Activated CD8-positive, alpha-beta memory T cell treated with anti-CD3 and anti-CD28 coated beads for 1 hour (primary cell): Measurements from ENCODE around the gene ABCC1.

Experiments used
- DNase-seq, 2 donors: peaks; one replicate each; pipeline ENCODE4 v3.0.0-alpha.2; 2020; ENCODE audit warnings: low read depth in 1 of 2; ENCODE audit errors: extremely low read depth in 1 of 2

ABCC1 gene

DNA sequence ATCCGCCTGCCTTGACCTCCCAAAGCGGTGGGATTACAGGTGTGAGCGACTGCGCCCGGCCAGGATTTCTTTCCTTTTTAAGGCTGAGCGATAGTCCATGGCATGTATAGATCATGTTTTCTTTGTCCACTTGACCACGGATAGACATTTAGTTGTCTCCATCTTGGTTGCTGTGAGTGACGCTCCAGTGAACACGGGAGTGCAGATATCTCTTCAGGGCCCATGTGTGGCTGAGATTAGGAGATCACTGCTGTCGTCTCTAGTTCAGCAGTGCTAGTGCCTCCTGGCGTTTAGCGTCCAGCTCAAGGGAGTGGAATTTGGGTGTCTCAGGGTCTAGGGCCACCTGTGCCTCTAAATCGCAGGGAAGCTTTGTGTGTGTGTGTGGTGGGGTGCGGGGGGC is 41.5 kb downstream of the ABCC1 start:
- no peak for DNase-seq

DNA sequence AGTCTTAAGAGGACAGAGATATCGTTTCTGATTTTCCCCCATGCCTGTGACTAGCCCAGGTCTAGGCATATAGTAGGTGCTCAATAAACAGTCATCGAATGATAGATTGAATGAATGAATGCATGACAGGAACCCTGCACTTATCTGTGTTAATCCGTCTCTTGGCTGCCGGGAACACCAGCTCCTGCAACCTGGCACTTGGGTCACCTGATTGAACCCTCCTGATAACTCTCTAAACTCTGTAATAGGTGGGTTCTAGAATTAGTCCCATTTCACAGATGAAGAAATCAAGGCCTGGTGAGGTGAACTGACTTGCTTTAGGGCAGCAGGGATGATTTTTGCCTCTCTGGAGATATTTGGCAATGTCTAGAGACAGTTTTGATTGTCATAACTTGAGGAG is 43.7 kb downstream of the ABCC1 start:
- DNase-seq: no peak

GRCh38 chr16:15993541-15993940 is 44.1 kb downstream of the ABCC1 start:
- DNase-seq: no peak

DNA sequence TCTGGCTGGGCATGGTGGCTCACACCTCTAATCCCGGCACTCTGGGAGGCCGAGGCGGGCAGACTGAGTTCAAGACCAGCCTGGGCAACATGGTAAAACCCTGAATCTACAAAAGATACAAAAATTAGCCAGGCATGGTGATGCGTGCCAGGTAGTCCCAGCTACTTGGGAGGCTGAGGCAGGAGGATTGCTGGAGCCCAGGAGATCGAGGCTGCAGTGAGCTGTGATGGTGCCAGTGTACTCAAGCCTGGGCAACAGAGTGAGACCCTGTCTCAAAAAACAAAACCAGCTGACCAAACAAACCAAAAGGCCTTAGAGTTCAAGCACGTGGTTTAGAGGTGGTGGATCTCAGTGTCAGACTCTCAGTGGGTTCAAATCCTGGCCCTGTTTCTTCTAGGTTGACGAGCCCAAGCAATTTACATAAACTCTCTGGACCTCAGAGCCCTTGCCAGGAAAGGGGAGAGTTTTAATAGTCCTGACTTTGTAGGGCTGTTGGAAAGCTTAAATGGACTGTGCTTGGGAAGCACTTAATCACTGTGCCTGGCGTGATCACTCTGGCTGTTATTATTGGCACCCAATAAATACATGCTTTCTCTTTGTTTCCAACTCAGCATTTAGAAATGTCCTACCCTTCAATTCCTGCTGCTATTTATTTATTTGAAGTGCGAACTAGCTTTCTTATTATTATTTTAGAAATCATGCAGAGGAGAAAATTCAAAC is 44.7 kb downstream of the ABCC1 start:
- DNase-seq: no peak

- no peak for DNase-seq
These were observed 47.2 kb downstream of the ABCC1 start for GRCh38 chr16:15996432-15997109.

DNA sequence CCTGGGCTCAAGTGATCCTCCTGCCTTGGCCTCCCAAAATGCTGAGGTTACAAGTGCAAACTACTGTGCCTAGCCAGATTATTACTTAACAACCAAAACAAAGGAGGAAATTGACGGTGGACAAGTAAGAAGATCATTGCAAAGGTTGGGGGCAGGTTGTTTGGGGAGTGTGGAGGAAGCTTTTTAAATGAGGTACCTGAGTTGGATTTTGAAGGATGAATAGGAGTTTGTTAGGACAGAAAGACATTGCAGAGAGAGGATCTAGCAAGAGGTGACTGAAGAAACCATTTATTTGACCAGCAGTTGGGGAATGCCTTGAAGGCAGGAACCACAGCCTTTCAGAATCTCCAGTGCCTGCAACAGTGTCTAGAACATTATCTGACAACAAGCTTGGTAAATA is 51.3 kb downstream of the ABCC1 start:
- DNase-seq: no peak

- DNase-seq: no peak
These were observed 52.3 kb downstream of the ABCC1 start for GRCh38 chr16:16001596-16002255.

DNA sequence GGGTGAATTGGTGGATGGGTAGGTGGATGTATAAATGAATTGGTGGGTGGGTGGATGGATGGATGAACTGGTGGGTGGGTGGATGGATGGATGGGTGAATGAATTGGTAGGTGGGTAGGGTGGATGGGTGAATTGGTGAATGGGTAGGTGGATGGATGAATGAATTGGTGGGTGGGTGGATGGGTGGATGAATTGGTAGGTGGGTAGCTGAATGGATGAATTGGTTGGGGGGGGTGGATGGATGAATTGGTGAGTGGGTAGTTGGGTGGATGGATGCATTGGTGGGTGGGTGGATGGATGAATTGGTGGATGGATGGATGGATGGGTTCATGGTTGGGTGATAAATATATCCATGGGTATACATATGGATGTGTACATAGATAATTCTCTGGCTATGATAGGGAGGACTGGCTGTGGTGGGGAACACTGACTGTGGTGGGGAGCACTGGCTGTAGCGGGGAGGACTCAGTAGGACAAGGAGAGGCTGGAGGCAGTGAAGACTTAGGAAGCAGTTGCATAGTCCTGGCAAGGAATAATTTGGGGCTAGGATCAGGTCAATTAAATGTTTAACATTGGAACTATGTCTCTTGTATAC is 54.4 kb downstream of the ABCC1 start:
- DNase-seq: no peak

DNA sequence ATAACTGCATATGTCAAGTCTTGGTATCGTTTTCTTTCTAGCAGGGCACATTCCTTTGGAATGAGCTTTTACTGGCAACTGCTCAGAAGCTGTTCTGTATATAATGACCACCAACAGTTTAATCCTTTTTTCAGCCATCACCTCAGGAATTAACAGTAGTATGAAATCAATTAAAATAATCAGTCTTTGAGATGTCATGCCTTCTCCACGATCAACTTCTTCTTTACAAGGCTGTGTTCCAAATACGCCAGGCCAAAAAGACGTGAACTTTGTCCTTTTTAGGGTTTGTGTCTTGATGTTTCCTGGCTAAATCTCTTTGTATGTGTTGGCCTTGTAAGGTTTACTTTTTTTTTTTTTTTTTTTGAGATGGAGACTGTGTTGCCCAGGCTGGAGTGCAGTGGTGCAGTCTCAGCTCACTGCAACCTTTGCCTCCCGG is 54.9 kb downstream of the ABCC1 start:
- DNase-seq: no peak

DNA sequence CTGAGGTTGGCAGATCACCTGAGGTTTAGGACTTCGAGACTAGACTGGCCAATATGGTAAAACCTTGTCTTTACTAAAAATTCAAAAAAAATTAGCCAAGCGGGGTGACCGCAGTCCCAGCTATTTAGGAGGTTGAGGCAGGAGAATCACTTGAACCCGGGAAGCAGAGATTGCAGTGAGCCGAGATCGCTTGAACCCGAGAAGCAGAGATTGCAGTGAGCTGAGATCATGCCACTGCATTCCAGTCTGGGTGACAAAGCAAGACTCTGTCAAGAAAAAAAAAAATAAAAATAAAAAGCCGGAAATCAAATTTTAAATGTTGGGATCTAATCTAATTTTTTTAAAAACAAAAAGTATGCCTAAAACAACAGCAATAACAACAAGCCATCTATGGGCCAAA is 56.3 kb downstream of the ABCC1 start:
- DNase-seq: no peak

- no peak for DNase-seq
These were observed 57.2 kb downstream of the ABCC1 start for GRCh38 chr16:16006650-16007049.

- DNase-seq: no peak
These were observed 58.3 kb downstream of the ABCC1 start for GRCh38 chr16:16007743-16008111.

- no peak for DNase-seq
These were observed 59.2 kb downstream of the ABCC1 start for GRCh38 chr16:16008666-16009065.

DNA sequence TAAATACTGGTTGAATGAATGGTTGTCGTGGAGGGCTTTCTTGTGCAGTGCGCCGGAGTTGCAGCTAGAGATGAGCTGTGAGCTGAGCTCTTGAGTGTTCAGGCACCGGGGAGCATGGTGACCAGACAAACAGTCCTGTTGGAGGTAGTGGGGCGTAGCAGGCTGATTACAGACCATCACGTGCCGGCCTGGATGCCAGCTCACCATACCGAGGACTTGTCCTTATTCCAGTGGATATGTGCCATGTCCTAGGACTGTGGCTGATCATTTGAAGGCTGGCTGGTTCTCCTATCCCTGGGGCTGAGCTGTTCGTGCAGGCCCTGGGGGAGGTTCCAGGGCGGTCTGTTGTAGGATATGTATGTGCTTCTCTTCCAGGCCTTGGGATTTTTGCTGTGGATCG is 60.0 kb downstream of the ABCC1 start:
- no peak for DNase-seq

DNA sequence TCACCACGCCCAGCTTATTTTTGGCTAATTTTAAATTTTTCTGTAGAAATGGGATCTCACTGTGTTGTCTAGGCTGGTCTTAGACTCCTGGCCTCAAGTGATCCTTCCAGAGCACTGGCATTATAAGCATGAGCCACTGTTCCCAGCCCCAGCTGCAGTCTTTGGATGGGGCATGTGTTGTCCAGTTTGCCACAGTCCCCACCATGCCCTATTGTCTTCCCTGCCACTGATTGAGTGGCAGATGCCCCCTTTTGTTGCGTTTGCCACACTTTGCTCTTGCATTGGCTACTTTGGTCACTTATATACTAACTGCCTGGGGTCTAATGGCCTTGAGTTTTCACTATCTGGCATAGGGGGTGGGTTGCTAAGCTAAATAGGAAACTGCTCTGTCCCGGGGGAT is 60.8 kb downstream of the ABCC1 start:
- DNase-seq: no peak

DNA sequence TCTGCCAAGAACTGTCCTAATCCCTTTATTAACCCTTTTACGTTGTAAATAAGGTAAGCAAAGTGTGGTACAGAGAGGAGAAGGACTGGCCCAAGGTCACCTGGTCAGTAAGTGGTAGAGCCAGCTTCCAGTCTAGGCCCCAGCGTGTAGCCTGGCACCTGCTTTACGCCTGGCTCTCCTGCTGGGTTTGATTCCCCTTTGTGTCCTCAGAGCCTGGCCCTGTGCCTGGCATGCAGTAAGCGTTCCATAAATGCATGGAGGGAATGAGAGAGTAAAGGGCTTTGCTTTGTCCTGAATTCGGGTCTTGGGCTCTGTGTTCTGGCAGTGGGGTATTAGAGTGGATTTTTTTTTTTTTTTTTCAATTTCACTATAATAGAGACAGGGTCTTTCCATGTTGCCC is 62.7 kb downstream of the ABCC1 start:
- no peak for DNase-seq

DNA sequence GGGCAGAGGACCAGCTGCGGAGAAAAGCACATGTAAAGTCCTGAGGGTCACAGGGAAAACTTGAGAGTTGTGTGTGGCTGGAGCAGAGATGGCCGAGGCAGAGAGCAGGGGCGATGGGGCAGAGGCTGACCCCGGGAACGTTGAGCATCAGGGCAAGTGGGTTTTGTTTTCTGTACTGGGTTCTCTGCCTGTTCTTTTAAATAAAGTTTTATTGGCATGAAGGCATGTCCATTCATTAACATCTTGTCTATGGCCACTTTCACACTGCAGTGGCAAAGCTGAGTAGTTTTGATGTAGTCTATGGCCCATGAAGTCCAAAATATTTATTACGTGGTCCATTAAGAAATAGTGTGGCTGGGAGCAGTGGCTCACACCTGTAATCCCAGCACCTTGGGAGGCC is 64.4 kb downstream of the ABCC1 start:
- DNase-seq: no peak

- no peak for DNase-seq
These were observed 65.2 kb downstream of the ABCC1 start for GRCh38 chr16:16014329-16015224.

- no peak for DNase-seq
These were observed 66.4 kb downstream of the ABCC1 start for GRCh38 chr16:16015849-16016248.

DNA sequence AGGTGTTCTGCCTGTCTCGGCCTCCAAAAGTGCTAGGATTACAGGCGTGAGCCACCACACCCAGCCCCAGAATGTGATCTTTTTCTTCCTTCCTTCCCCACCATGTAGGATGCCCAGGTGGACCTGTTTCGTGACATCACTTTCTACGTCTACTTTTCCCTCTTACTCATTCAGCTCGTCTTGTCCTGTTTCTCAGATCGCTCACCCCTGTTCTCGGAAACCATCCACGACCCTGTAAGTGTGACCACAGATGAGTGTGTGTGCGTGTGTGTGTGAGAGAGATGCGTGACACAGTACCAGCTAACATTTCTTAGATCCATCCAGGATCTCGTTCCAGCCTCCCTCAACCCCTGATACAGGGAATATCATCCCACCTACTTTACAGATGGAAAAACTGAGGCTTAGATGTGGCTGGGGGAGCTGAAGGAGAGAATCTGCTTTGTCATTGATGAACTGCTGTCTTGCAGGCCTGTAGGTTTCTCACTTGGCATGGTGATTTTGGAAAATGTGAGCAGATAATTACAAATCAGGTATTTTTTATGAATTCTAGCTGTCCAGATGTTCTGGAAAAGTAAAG is 67.1 kb downstream of the ABCC1 start:
- no peak for DNase-seq
